IMR-90 (cell line): ENCODE measurements around the gene SETD2. TPM values are rescaled to one million over a fixed set of nuclear protein-coding genes. Genes with fewer than 3 reads are reported as not detected.

Experiments
- ATAC-seq: fragments of 200-7000 bp; cut with Tn5 transposase; 2 replicates; pipeline ENCODE4 v1.9.1; 2020; ENCODE audit warnings: low read depth, mild to moderate bottlenecking, moderate library complexity
- BruUV-seq: library from RNA; stranded (reverse); fragments of 400-500 nt; replicated peaks from 2 replicates; lab custom pipeline; 2021; lab: Mats Ljungman, UMichigan
- CTCF ChIA-PET: fragments of 300-600 bp; formaldehyde crosslinking; extraction: SDS; loops from one replicate; lab custom pipeline; 2021; ENCODE audit warnings: antibody characterized with exemption; lab: Yijun Ruan, JAX
- POLR2A ChIA-PET: fragments of 300-600 bp; sonication (Branson Sonifier 250); formaldehyde crosslinking; loops from one replicate; lab custom pipeline; 2022; ENCODE audit warnings: antibody characterized with exemption; ENCODE audit not compliant: unreplicated experiment; lab: Charles Lee
- DNase-seq: peaks from one replicate; pipeline ENCODE4 v3.0.0; 2013
- H2AFZ ChIP-seq: replicated peaks from 2 replicates; pipeline ENCODE3; 2013; ENCODE audit warnings: low read length, mild to moderate bottlenecking; ENCODE audit not compliant: poor library complexity
- H2AK5ac ChIP-seq: 2 replicates; pipeline ENCODE4 v1.6.1; 2013; ENCODE audit warnings: low read depth, low read length, inconsistent platforms
- H2AK9ac ChIP-seq: replicated peaks from 2 replicates; pipeline ENCODE3; 2013; ENCODE audit warnings: mild to moderate bottlenecking, low read depth, low read length, moderate library complexity; ENCODE audit not compliant: poor library complexity
- H2BK120ac ChIP-seq: 2 replicates; pipeline ENCODE4 v1.6.1; 2013; ENCODE audit warnings: low read depth, low read length, inconsistent platforms
- H2BK15ac ChIP-seq: 3 replicates; pipeline ENCODE4 v1.6.1; 2013; ENCODE audit warnings: low read depth, low read length, inconsistent platforms
- H2BK20ac ChIP-seq: 2 replicates; pipeline ENCODE4 v1.6.1; 2013; ENCODE audit warnings: low read depth, mild to moderate bottlenecking, inconsistent platforms, low read length, moderate library complexity
- H2BK5ac ChIP-seq: 2 replicates; pipeline ENCODE4 v1.6.1; 2013; ENCODE audit warnings: mild to moderate bottlenecking, low read depth, low read length, inconsistent platforms; ENCODE audit not compliant: poor library complexity, severe bottlenecking
- H3K14ac ChIP-seq: replicated peaks from 2 replicates; pipeline ENCODE4 v1.6.1; 2013; ENCODE audit warnings: low read depth, low read length, inconsistent platforms
- H3K18ac ChIP-seq: 2 replicates; pipeline ENCODE4 v1.6.1; 2013; ENCODE audit warnings: low read depth, low read length, control low read depth
- H3K23ac ChIP-seq: 2 replicates; pipeline ENCODE4 v1.6.1; 2013; ENCODE audit warnings: low read depth, low read length, inconsistent platforms
- H3K27ac ChIP-seq: 2 replicates; pipeline ENCODE4 v1.5.1; 2013; ENCODE audit warnings: mild to moderate bottlenecking, control low read depth, low read length; ENCODE audit not compliant: insufficient read depth
- H3K27me3 ChIP-seq: 2 replicates; pipeline ENCODE4 v1.6.1; 2013; ENCODE audit warnings: low read length; ENCODE audit not compliant: control insufficient read depth, insufficient read depth
- H3K36me3 ChIP-seq: 2 replicates; pipeline ENCODE4 v1.6.1; 2013; ENCODE audit warnings: low read length, mixed read lengths; ENCODE audit not compliant: control insufficient read depth, insufficient read depth
- H3K4ac ChIP-seq: 2 replicates; pipeline ENCODE4 v1.6.1; 2013; ENCODE audit warnings: low read depth, low read length, inconsistent platforms
- H3K4me1 ChIP-seq: 2 replicates; pipeline ENCODE4 v1.6.1; 2013; ENCODE audit warnings: low read length, mixed read lengths; ENCODE audit not compliant: control insufficient read depth, insufficient read depth
- H3K4me2 ChIP-seq: 2 replicates; pipeline ENCODE4 v1.6.1; 2013; ENCODE audit warnings: low read depth, mild to moderate bottlenecking, control low read depth, low read length, moderate library complexity
- H3K4me3 ChIP-seq: 2 replicates; pipeline ENCODE4 v1.5.1; 2013; ENCODE audit warnings: low read depth, mild to moderate bottlenecking, control low read depth, low read length, moderate library complexity; ENCODE audit not compliant: insufficient read depth
- H3K56ac ChIP-seq: 2 replicates; pipeline ENCODE4 v1.6.1; 2013; ENCODE audit warnings: low read length, inconsistent platforms; ENCODE audit not compliant: insufficient read depth; ENCODE audit errors: extremely low read depth
- H3K79me1 ChIP-seq, 2 experiments: 2 replicates each; pipeline ENCODE4 v1.6.1; 2013; ENCODE audit warnings: low read length in 2 of 2, inconsistent platforms in 1 of 2, low read depth in 1 of 2
- H3K9ac ChIP-seq: 2 replicates; pipeline ENCODE4 v1.6.1; 2013; ENCODE audit warnings: low read depth, low read length, control low read depth
- H3K9me1 ChIP-seq: 2 replicates; pipeline ENCODE4 v1.6.1; 2013; ENCODE audit warnings: low read length, inconsistent platforms; ENCODE audit not compliant: insufficient read depth
- H3K9me3 ChIP-seq: 2 replicates; pipeline ENCODE4 v1.6.1; 2013; ENCODE audit warnings: low read length; ENCODE audit not compliant: control insufficient read depth, insufficient read depth
- H4K20me1 ChIP-seq: 2 replicates; pipeline ENCODE4 v1.6.1; 2013; ENCODE audit warnings: low read length, inconsistent platforms; ENCODE audit not compliant: insufficient read depth
- H4K5ac ChIP-seq: 2 replicates; pipeline ENCODE4 v1.6.1; 2013; ENCODE audit warnings: mild to moderate bottlenecking, low read depth, low read length, control low read depth
- H4K8ac ChIP-seq, 2 experiments: 2 replicates each; pipeline ENCODE4 v1.6.1; 2013; ENCODE audit warnings: low read depth in 2 of 2, low read length in 2 of 2, control low read depth in 1 of 2, inconsistent platforms in 1 of 2
- H4K91ac ChIP-seq: 2 replicates; pipeline ENCODE4 v1.6.1; 2013; ENCODE audit warnings: low read depth, low read length, inconsistent platforms; ENCODE audit not compliant: insufficient read depth
- BHLHE40 ChIP-seq: fragments of 150-350 bp; IDR thresholded peaks from 2 replicates; pipeline ENCODE4 v1.6.1; 2016; ENCODE audit warnings: mild to moderate bottlenecking, low read depth, low read length
- ELK1 ChIP-seq: fragments of 150-350 bp; IDR thresholded peaks from 2 replicates; pipeline ENCODE4 v1.6.1; 2016; ENCODE audit warnings: low read depth, mild to moderate bottlenecking, low read length, moderate library complexity, borderline replicate concordance
- MAZ ChIP-seq: IDR thresholded peaks from 2 replicates; pipeline ENCODE4 v1.6.1; 2012; ENCODE audit warnings: low read depth, mild to moderate bottlenecking, low read length, improper control_type of control experiment, moderate library complexity, borderline replicate concordance
- MXI1 ChIP-seq: IDR thresholded peaks from 2 replicates; pipeline ENCODE4 v1.6.1; 2012; ENCODE audit warnings: low read depth, mild to moderate bottlenecking, low read length, moderate library complexity, borderline replicate concordance
- WGBS, 2 experiments: methylation state at CpG; one replicate each; pipeline versions ENCODE4 v1.1.5 to v1.1.7; 2013; ENCODE audit warnings: missing lambda C conversion rate in 2 of 2; ENCODE audit not compliant: insufficient read length in 1 of 2; ENCODE audit errors: extremely low coverage in 2 of 2; 5-methylcytosine and 5-hydroxymethylcytosine counted together
- dilution Hi-C: fragments of 300-500 bp; cut with HindIII; formaldehyde crosslinking; loops from one replicate; pipeline ENCODE4 v1.14.3; 2018; ENCODE audit warnings: low sequenced_read_pairs; ENCODE audit not compliant: unreplicated experiment
- in situ Hi-C: fragments of 300-500 bp; cut with MboI; formaldehyde crosslinking; loops from 3 replicates; pipeline ENCODE4 v1.14.3; 2019; ENCODE audit warnings: low sequenced_read_pairs, inconsistent platforms, mixed read lengths
- intact Hi-C: fragments of 100-400 bp; cut with micrococcal nuclease; formaldehyde crosslinking; loops from 2 replicates; pipeline ENCODE4 v1.10.0; 2022
- polyA plus RNA-seq, 3 experiments: library from polyadenylated mRNA; depleted of rRNA; stranded (reverse); fragments of >200 nt; gene quantifications; 2 replicates each; pipeline ENCODE4 v1.2.3, GENCODE V29; 2012; ENCODE audit warnings: low replicate concordance in 1 of 3
- total RNA-seq: library from RNA; depleted of rRNA; stranded (reverse); fragments of >200 nt; gene quantifications from 2 replicates; pipeline ENCODE4 v1.2.3, GENCODE V29; 2012

SETD2 gene
- total and polyA plus RNA-seq, 2 of the 4 experiments (the other 2 are of a cell fraction), result 18.3 to 20.1 TPM

GRCh38 chr3:47005212-47006144 lies 158.4 kb downstream of the SETD2 start:
- peaks cover 8% of the 10 kb centered on the region for H3K4me1 ChIP-seq
- no peak overlapping the region for H4K91ac ChIP-seq
- no peak overlapping the region for H4K8ac ChIP-seq
- peaks cover 0 to 7% of the 10 kb centered on the region in 2 experiments; a peak in 1 of 4 replicates for H3K79me1 ChIP-seq
- H2AK5ac ChIP-seq, result no peak overlapping the region
- no peak overlapping the region for H2BK15ac ChIP-seq
- no peak overlapping the region for H3K18ac ChIP-seq
- BruUV-seq, result no TSS peak
- no peak overlapping the region for H3K4ac ChIP-seq
- H3K4me3 ChIP-seq, result no peak overlapping the region
- H3K27me3 ChIP-seq, result no peaks in the 10 kb centered on the region
- DNase-seq (no peak), ATAC-seq (no peak)
- H3K9me3 ChIP-seq, result no peaks in the 10 kb centered on the region
- in situ Hi-C loops (no loop called here), intact Hi-C loops (no loop called here), dilution Hi-C loops (no loop called here)
- H3K14ac ChIP-seq, result no peak overlapping the region
- H3K9ac ChIP-seq, result no peak overlapping the region
- no peak overlapping the region for H2BK120ac ChIP-seq
- no peak overlapping the region for H2AFZ ChIP-seq
- ChIA-PET POLR2A (no interaction called here), CTCF (no interaction called here)
- no peak overlapping the region for H3K56ac ChIP-seq
- TF ChIP-seq MAZ (no peak), BHLHE40 (no peak), ELK1 (no peak), MXI1 (no peak)
- H4K5ac ChIP-seq, result no peak overlapping the region
- no peak overlapping the region for H3K27ac ChIP-seq
- no peak overlapping the region for H2BK20ac ChIP-seq
- H3K9me1 ChIP-seq, result peaks cover 12% of the 10 kb centered on the region
- H3K23ac ChIP-seq, result no peak overlapping the region
- no peak overlapping the region for H3K4me2 ChIP-seq
- 81% methylated on average over 23 of the region's 32 CpGs; no CpG with 5 or more reads in 1 of the 2 experiments for WGBS, 2 experiments
- H2AK9ac ChIP-seq, result no peak overlapping the region
- no peaks in the 10 kb centered on the region; the same call in 1 of the 2 replicates for H4K20me1 ChIP-seq
- peaks cover 6% of the 10 kb centered on the region; the same call in 1 of the 2 replicates for H3K36me3 ChIP-seq
- H2BK5ac ChIP-seq, result no peak overlapping the region
